CD4-positive, alpha-beta T cell (primary cell): ENCODE data around the gene SNX25. TPM values are rescaled to one million over a fixed set of nuclear protein-coding genes. Genes with fewer than 3 reads are reported as not detected.

Source experiments
- ATAC-seq: fragments of 200-7000 bp; cut with Tn5 transposase; one replicate; pipeline ENCODE4 v1.10.0; 2022; ENCODE audit warnings: mild to moderate bottlenecking; ENCODE audit not compliant: poor library complexity
- CTCF ChIA-PET: fragments of 350-600 bp; sonication (Branson Sonifier 250); formaldehyde crosslinking; loops from one replicate; lab custom pipeline; 2021; ENCODE audit warnings: antibody characterized with exemption, inconsistent platforms; lab: Charles Lee
- POLR2A ChIA-PET: fragments of 350-600 bp; sonication (Branson Sonifier 250); formaldehyde crosslinking; loops from one replicate; lab custom pipeline; 2021; ENCODE audit warnings: antibody characterized with exemption, inconsistent platforms; lab: Charles Lee
- DNase-seq, 14 experiments: peaks; one replicate each; pipeline ENCODE4 v3.0.0-alpha.2; 2013 to 2020; ENCODE audit warnings: mixed read lengths in 2 of 14
- H3K27ac ChIP-seq, 2 donors: one replicate each; pipeline versions ENCODE4 v1.5.1 to v1.7.0; 2013; ENCODE audit warnings: low read length in 2 of 2, low read depth in 1 of 2, mild to moderate bottlenecking in 1 of 2
- H3K27me3 ChIP-seq, 2 experiments: 1 replicate in 1 of 2; 2 replicates in 1 of 2; pipeline versions ENCODE4 v1.6.1 to v1.7.0; 2013; ENCODE audit warnings: low read length in 2 of 2, control low read depth in 1 of 2, mild to moderate bottlenecking in 1 of 2, moderate library complexity in 1 of 2; ENCODE audit not compliant: insufficient read depth in 2 of 2, control insufficient read depth in 1 of 2
- H3K36me3 ChIP-seq: one replicate; pipeline ENCODE4 v1.6.1; 2013; ENCODE audit warnings: low read length, control low read depth; ENCODE audit not compliant: insufficient read depth
- H3K4me1 ChIP-seq: one replicate; pipeline ENCODE4 v1.6.1; 2013; ENCODE audit warnings: low read length, control low read depth; ENCODE audit not compliant: insufficient read depth
- H3K4me3 ChIP-seq: one replicate; pipeline ENCODE4 v1.5.1; 2013; ENCODE audit warnings: mild to moderate bottlenecking, low read length, moderate library complexity
- H3K9me3 ChIP-seq, 2 experiments: 1 replicate in 1 of 2; 2 replicates in 1 of 2; pipeline versions ENCODE4 v1.6.1 to v1.7.0; 2013; ENCODE audit warnings: low read length in 2 of 2, mild to moderate bottlenecking in 2 of 2, control low read depth in 1 of 2, moderate library complexity in 1 of 2; ENCODE audit not compliant: control insufficient read depth in 1 of 2, insufficient read depth in 1 of 2
- H3K27ac Mint-ChIP-seq: one replicate; pipeline ENCODE4 v1.8.0; 2020; ENCODE audit warnings: mixed read lengths
- H3K27me3 Mint-ChIP-seq: one replicate; pipeline ENCODE4 v1.8.0; 2021; ENCODE audit warnings: mixed read lengths
- H3K36me3 Mint-ChIP-seq: one replicate; pipeline ENCODE4 v1.8.0; 2021; ENCODE audit warnings: low read depth, mixed read lengths
- H3K4me1 Mint-ChIP-seq: one replicate; pipeline ENCODE4 v1.8.0; 2021; ENCODE audit warnings: low read depth, mixed read lengths
- H3K4me3 Mint-ChIP-seq: one replicate; pipeline ENCODE4 v1.8.0; 2020; ENCODE audit warnings: mild to moderate bottlenecking, mixed read lengths
- H3K9me3 Mint-ChIP-seq: one replicate; pipeline ENCODE4 v1.8.0; 2020; ENCODE audit warnings: mixed read lengths
- intact Hi-C, 2 experiments: fragments of 100-400 bp; cut with DNase I in 1 of 2; cut with micrococcal nuclease in 1 of 2; formaldehyde crosslinking; loops; one replicate each; pipeline versions ENCODE4 v1.15.1 to v1.9.0; 2023 to 2025; cut with DNase I, micrococcal nuclease
- total RNA-seq, 174 experiments: library from RNA in 2 of 174; stranded (reverse) in 2 of 174; gene quantifications; one replicate each; pipeline ENCODE4 v1.2.3 and lab custom pipeline; 2021 to 2026
- TF ChIP-seq, protein P1 (sequence below): fragments of 200-600 bp; IDR thresholded peaks from one replicate; pipeline ENCODE4 v1.8.0; 2022; ENCODE audit warnings: antibody characterized with exemption, mild to moderate bottlenecking

Gene SNX25
- total RNA-seq, 2 experiments from 2014 or later: 7.9 to 9.1 TPM

DNA sequence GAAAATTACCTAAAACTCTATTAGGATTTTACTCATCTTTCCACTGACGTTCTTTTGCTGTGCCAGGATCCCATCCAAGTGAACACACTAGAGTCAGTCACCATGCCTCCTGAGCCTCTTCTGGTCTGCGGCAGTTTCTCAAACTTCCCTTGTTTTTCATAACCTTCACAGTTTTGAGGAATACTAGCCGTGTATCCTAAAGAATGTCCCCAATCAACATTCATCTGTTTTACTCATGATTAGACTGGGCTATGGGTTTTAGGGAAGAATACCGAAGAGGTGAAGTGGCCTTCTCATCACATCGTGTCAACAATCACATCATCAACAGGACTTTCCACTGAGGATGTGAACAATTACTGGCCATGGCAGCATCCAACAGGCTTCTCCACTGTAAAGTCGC lies 181.5 kb downstream of the SNX25 start:
- Mint-ChIP-seq H3K27ac (no peak overlapping the region), H3K9me3 (no peaks in the 10 kb centered on the region), H3K4me1 (peaks cover 10% of the 10 kb centered on the region), H3K36me3 (peaks cover 5% of the 10 kb centered on the region), H3K4me3 (no peak overlapping the region), H3K27me3 (peaks cover 3% of the 10 kb centered on the region)
- Histone ChIP-seq H3K4me3 (no peak overlapping the region), H3K9me3 (no peaks in the 10 kb centered on the region), H3K4me1 (peaks cover 3% of the 10 kb centered on the region), H3K36me3 (no peaks in the 10 kb centered on the region), H3K27me3 (no peaks in the 10 kb centered on the region), H3K27ac (no peak overlapping the region)
- ChIA-PET CTCF (no interaction called here), POLR2A (no interaction called here)
- intact Hi-C loops: loop anchor here in 1 of 2 experiments (10.0 kb wide), 2 partner anchors 804 to 1886 kb away; partner anchors contain the start of genes CYP4V2 and ING2
- no peak for ATAC-seq
- TF ChIP-seq, protein P1, sequence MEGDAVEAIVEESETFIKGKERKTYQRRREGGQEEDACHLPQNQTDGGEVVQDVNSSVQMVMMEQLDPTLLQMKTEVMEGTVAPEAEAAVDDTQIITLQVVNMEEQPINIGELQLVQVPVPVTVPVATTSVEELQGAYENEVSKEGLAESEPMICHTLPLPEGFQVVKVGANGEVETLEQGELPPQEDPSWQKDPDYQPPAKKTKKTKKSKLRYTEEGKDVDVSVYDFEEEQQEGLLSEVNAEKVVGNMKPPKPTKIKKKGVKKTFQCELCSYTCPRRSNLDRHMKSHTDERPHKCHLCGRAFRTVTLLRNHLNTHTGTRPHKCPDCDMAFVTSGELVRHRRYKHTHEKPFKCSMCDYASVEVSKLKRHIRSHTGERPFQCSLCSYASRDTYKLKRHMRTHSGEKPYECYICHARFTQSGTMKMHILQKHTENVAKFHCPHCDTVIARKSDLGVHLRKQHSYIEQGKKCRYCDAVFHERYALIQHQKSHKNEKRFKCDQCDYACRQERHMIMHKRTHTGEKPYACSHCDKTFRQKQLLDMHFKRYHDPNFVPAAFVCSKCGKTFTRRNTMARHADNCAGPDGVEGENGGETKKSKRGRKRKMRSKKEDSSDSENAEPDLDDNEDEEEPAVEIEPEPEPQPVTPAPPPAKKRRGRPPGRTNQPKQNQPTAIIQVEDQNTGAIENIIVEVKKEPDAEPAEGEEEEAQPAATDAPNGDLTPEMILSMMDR: no peak
- DNase-seq: no peak

DNA sequence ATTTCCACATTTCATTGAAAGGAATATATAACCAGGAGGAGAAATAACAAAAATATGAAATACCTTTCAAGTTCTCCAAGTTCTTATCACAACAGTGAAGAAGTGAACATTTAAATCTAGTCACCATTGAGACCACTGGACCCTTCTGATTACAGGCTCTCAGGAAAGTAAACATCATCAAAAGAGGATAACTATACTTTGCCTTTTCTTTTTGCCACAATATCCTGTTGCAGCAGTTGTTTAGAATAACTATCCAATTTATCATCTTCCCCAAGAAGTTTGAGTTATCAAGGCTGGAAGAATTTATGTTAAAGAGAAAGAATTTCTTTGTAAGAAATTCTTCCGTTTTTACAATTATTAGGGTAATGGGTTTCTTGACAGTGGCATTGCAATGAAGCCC lies 182.8 kb downstream of the SNX25 start:
- H3K36me3 ChIP-seq: no peaks in the 10 kb centered on the region
- Mint-ChIP-seq H3K27ac (no peak overlapping the region), H3K36me3 (peaks cover 5% of the 10 kb centered on the region), H3K9me3 (no peaks in the 10 kb centered on the region), H3K4me1 (peaks cover 15% of the 10 kb centered on the region), H3K4me3 (no peak overlapping the region), H3K27me3 (no peaks in the 10 kb centered on the region)
- peaks cover 10% of the 10 kb centered on the region for H3K4me1 ChIP-seq
- intact Hi-C loops: loop anchor here in 1 of 2 experiments (10.0 kb wide), 2 partner anchors 803 to 1887 kb away; partner anchors contain the start of genes CYP4V2 and ING2
- TF ChIP-seq, protein P1: no peak
- H3K4me3 ChIP-seq: no peak overlapping the region
- no peaks in the 10 kb centered on the region for H3K9me3 ChIP-seq
- ChIA-PET CTCF (no interaction called here), POLR2A (no interaction called here)
- no peak overlapping the region for H3K27ac ChIP-seq
- ATAC-seq: no peak
- H3K27me3 ChIP-seq: no peaks in the 10 kb centered on the region
- no peak for DNase-seq

DNA sequence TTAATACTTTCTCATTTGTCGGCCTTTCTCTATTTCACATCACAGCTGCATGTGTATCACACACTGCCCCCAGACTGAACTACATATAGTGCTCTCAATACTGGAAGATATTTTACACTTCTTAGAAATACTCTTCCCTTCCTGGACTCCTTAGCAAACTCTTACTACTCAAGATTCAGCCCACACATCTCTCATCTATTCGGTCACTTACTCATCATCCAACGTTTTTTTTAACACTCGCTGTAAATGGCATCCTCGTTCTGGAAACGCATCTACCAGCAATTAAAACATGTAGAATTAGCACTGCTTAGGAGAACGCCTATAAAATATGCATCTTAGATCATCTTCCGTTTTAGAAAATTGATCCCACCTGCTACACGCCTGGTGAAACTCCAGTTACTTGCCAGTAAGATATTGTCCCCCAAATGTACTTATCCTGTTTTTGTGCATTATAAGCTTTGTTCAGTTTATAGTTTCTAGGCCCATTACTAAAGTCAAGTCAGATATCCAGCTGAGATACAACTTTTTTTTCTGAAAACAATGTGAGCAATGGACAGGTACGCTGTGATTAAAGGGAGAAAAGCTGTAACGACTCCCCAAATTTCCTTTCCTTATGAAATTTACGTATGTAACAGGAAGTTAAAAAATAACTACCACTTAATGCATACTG lies 185.3 kb downstream of the SNX25 start:
- no peak for ATAC-seq
- TF ChIP-seq, protein P1: no peak
- peak overlapping the region; percentile 88 for H3K4me3 ChIP-seq
- no peaks in the 10 kb centered on the region for H3K9me3 Mint-ChIP-seq
- intact Hi-C loops: loop anchor here (5.0 to 10.0 kb wide), 3 partner anchors 192 to 1890 kb away; partner anchors contain the start of genes CFAP97 (in 1 of the 2), CYP4V2 (in 1 of the 2) and ING2 (in 1 of the 2)
- peaks cover 11% of the 10 kb centered on the region for H3K4me1 ChIP-seq
- peak in 2 of 14 experiments; percentile 16 to 21 for DNase-seq
- H3K27ac ChIP-seq: peak overlapping the region in 1 of 2 donors; percentile 97
- POLR2A ChIA-PET: interaction anchor here (0.9 to 4.9 kb wide), 8 partner anchors 10 to 1890 kb away, joined by 3 to 88 read pairs (median 11); partner anchors contain the start of genes CYP4V2, ING2, SNX25 and UFSP2
- no peaks in the 10 kb centered on the region for H3K36me3 ChIP-seq
- H3K9me3 ChIP-seq: no peaks in the 10 kb centered on the region
- peaks cover 14% of the 10 kb centered on the region for H3K36me3 Mint-ChIP-seq
- CTCF ChIA-PET: interaction anchor here (0.6 kb wide), 1 partner anchor 33 kb away, joined by 3 read pairs; no protein-coding TSS in a partner anchor
- H3K27ac Mint-ChIP-seq: peak overlapping the region; percentile 92
- no peaks in the 10 kb centered on the region for H3K27me3 ChIP-seq
- no peaks in the 10 kb centered on the region for H3K27me3 Mint-ChIP-seq
- H3K4me1 Mint-ChIP-seq: peaks cover 17% of the 10 kb centered on the region
- H3K4me3 Mint-ChIP-seq: peak overlapping the region; percentile 92
